Caco-2 (cell line): ENCODE results near the gene EPHA10. TPM values are rescaled to one million over a fixed set of nuclear protein-coding genes. Genes with fewer than 3 reads are reported as not detected.
A peak's percentile ranks its signal among the peaks of the same experiment; 100 is the strongest.
"Not testable (repeated sequence)": the region's sequence is repeated elsewhere in the genome, so short reads cannot be mapped to it uniquely, and the experiment has no call there.

Source experiments
- BruUV-seq: library from RNA; stranded (reverse); fragments of 400-500 nt; replicated peaks from 2 replicates; lab custom pipeline; 2021; lab: Mats Ljungman, UMichigan
- CTCF ChIA-PET: fragments of 300-600 bp; sonication (Branson Sonifier 250); formaldehyde crosslinking; loops from one replicate; lab custom pipeline; 2022; ENCODE audit warnings: antibody characterized with exemption; lab: Charles Lee
- POLR2A ChIA-PET: fragments of 300-600 bp; sonication (Branson Sonifier 250); formaldehyde crosslinking; loops from one replicate; lab custom pipeline; 2022; ENCODE audit warnings: antibody characterized with exemption; lab: Charles Lee
- DNase-seq, 2 experiments: peaks; one replicate each; pipeline versions ENCODE4 v3.0.0 to v3.0.0-alpha.2; 2020 to 2022
- H3K27me3 ChIP-seq: replicated peaks from 2 replicates; pipeline ENCODE4 v1.6.0; 2011; ENCODE audit warnings: low read length; ENCODE audit not compliant: control insufficient read depth, insufficient read depth
- H3K36me3 ChIP-seq: 2 replicates; pipeline ENCODE4 v1.5.1; 2011; ENCODE audit warnings: low read length; ENCODE audit not compliant: control insufficient read depth, insufficient read depth
- H3K4me1 ChIP-seq: fragments of 250-450 bp; sonication (Bioruptor Pico); 2 replicates; pipeline ENCODE4 v1.5.1; 2020; ENCODE audit warnings: mild to moderate bottlenecking
- H3K4me3 ChIP-seq: 2 replicates; pipeline ENCODE4 v1.5.1; 2011; ENCODE audit warnings: low read depth, mild to moderate bottlenecking, control low read depth, low read length
- H3K9me3 ChIP-seq: fragments of 250-450 bp; sonication (Bioruptor Pico); 2 replicates; pipeline ENCODE4 v1.5.1; 2020; ENCODE audit warnings: mild to moderate bottlenecking, moderate library complexity
- H3K27ac Mint-ChIP-seq: one replicate; pipeline ENCODE4 v1.8.0; 2022; ENCODE audit warnings: mixed read lengths; ENCODE audit not compliant: unreplicated experiment
- H3K27me3 Mint-ChIP-seq: one replicate; pipeline ENCODE4 v1.8.0; 2022; ENCODE audit warnings: mixed read lengths; ENCODE audit not compliant: insufficient read depth, unreplicated experiment
- H3K36me3 Mint-ChIP-seq: one replicate; pipeline ENCODE4 v1.8.0; 2022; ENCODE audit warnings: mild to moderate bottlenecking, mixed read lengths; ENCODE audit not compliant: insufficient read depth, unreplicated experiment
- H3K4me1 Mint-ChIP-seq: one replicate; pipeline ENCODE4 v1.8.0; 2022; ENCODE audit warnings: low read depth, mixed read lengths; ENCODE audit not compliant: unreplicated experiment
- H3K4me3 Mint-ChIP-seq: one replicate; pipeline ENCODE4 v1.8.0; 2022; ENCODE audit warnings: mild to moderate bottlenecking, moderate library complexity, mixed read lengths; ENCODE audit not compliant: unreplicated experiment
- H3K9me3 Mint-ChIP-seq: one replicate; pipeline ENCODE4 v1.8.0; 2022; ENCODE audit warnings: mixed read lengths; ENCODE audit not compliant: unreplicated experiment
- intact Hi-C: fragments of 100-400 bp; cut with micrococcal nuclease; formaldehyde crosslinking; loops from one replicate; pipeline ENCODE4 v1.10.0; 2022; ENCODE audit not compliant: unreplicated experiment
- total RNA-seq: library from RNA; stranded (reverse); gene quantifications from 2 replicates; pipeline ENCODE4 v1.2.3, GENCODE V29; 2022
- TF ChIP-seq, protein P1 (sequence below), 2 experiments: fragments of 200-600 bp in 1 of 2; IDR thresholded peaks; 1 replicate in 1 of 2; 2 replicates in 1 of 2; pipeline versions ENCODE4 v1.5.1 to v1.8.0; 2011 to 2022; ENCODE audit warnings: antibody characterized with exemption in 1 of 2, control low read depth in 1 of 2, inconsistent platforms in 1 of 2, low read depth in 1 of 2, low read length in 1 of 2, mild to moderate bottlenecking in 1 of 2, moderate library complexity in 1 of 2; ENCODE audit not compliant: insufficient read depth in 1 of 2, severe bottlenecking in 1 of 2, unreplicated experiment in 1 of 2

EPHA10 gene
- total RNA-seq, 1 experiment from 2014 or later = 2.8 TPM

DNA sequence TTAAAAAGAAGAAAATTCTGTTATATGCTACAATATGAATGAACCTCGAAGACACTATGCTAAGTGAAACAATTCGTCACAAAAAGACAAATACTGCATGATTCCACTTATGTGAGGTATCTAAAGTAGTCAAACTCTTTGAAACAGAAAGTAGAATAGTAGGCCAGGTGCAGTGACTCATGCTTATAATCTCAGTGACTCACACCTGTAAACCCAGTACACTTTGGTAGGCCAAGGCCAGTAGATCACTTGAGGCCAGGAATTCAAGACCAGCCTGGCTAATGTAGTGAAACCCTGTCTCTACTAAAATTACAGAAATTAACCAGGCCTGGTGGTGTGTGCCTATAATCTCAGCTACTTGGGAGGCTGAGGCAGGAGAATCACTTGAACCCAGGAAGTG lies 25.7 kb downstream of the EPHA10 start:
- no peaks in the 10 kb centered on the region for H3K4me1 Mint-ChIP-seq
- CTCF ChIA-PET = interaction anchor here (0.7 kb wide), 1 partner anchor 11 kb away, joined by 3 read pairs; no protein-coding TSS in a partner anchor
- H3K36me3 Mint-ChIP-seq = no peaks in the 10 kb centered on the region
- BruUV-seq = no TSS peak
- H3K9me3 Mint-ChIP-seq = no peaks in the 10 kb centered on the region
- no peak overlapping the region for H3K27ac Mint-ChIP-seq
- no peaks in the 10 kb centered on the region for H3K9me3 ChIP-seq
- DNase-seq = peak; percentile 16 to 49
- no peaks in the 10 kb centered on the region for H3K27me3 Mint-ChIP-seq
- H3K4me3 ChIP-seq = no peak overlapping the region
- TF ChIP-seq, protein P1, sequence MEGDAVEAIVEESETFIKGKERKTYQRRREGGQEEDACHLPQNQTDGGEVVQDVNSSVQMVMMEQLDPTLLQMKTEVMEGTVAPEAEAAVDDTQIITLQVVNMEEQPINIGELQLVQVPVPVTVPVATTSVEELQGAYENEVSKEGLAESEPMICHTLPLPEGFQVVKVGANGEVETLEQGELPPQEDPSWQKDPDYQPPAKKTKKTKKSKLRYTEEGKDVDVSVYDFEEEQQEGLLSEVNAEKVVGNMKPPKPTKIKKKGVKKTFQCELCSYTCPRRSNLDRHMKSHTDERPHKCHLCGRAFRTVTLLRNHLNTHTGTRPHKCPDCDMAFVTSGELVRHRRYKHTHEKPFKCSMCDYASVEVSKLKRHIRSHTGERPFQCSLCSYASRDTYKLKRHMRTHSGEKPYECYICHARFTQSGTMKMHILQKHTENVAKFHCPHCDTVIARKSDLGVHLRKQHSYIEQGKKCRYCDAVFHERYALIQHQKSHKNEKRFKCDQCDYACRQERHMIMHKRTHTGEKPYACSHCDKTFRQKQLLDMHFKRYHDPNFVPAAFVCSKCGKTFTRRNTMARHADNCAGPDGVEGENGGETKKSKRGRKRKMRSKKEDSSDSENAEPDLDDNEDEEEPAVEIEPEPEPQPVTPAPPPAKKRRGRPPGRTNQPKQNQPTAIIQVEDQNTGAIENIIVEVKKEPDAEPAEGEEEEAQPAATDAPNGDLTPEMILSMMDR (IDR thresholded peaks at IDR 0.05; ENCODE audit: insufficient read depth in 1 of 2, low read depth in 1 of 2, low read length in 1 of 2, severe bottlenecking in 1 of 2, unreplicated experiment in 1 of 2) = no peak
- POLR2A ChIA-PET = no interaction called here
- intact Hi-C loops = no loop called here
- no peaks in the 10 kb centered on the region; the same call in 1 of the 2 replicates for H3K4me1 ChIP-seq
- H3K4me3 Mint-ChIP-seq = no peak overlapping the region
- no peaks in the 10 kb centered on the region for H3K36me3 ChIP-seq
- H3K27me3 ChIP-seq = no peaks in the 10 kb centered on the region

DNA sequence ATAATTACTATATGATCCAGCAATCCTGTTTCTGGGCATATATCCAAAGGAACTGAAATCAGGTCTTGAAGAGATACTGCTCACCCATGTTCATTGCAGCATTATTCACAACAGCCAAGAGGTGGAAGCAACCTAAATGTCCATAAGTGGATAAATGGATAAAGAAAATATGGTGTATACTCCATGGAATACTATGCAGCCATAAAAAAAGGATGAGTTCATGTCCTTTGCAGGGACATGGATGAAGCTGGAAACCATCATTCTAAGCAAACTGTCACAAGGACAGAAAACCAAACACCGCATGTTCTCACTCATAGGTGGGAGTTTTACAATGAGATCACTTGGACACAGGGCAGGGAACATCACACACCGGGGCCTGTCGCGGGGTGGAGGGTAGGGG lies 26.3 kb downstream of the EPHA10 start:
- intact Hi-C loops, H3K4me1 Mint-ChIP-seq, POLR2A ChIA-PET, DNase-seq, H3K36me3 ChIP-seq, H3K9me3 ChIP-seq, H3K4me1 ChIP-seq, BruUV-seq, H3K4me3 ChIP-seq, H3K4me3 Mint-ChIP-seq, H3K27ac Mint-ChIP-seq, CTCF ChIA-PET, H3K27me3 ChIP-seq, H3K27me3 Mint-ChIP-seq, H3K9me3 Mint-ChIP-seq, H3K36me3 Mint-ChIP-seq: not testable (repeated sequence)

DNA sequence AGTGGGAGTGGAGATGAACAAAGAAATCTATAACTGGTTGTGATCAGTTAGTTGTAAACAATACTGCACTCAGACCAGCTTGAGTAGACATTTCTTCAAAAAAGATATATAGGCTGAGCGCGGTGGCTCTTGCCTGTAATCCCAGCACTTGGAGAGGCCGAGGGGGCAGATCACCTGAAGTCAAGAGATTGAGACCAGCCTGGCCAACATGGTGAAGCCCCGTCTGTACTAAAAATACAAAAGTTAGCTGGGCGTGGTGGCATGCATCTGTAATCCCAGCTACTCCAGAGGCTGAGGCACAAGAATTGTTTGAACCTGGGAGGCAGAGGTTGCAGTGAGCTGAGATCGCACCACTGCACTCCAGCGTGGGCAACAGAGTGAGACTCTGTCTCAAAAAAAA lies 26.9 kb downstream of the EPHA10 start:
- H3K9me3 ChIP-seq, DNase-seq, H3K4me3 Mint-ChIP-seq, H3K36me3 ChIP-seq, BruUV-seq, POLR2A ChIA-PET, CTCF ChIA-PET, H3K36me3 Mint-ChIP-seq, H3K4me1 ChIP-seq, H3K27ac Mint-ChIP-seq, H3K27me3 Mint-ChIP-seq, H3K27me3 ChIP-seq, intact Hi-C loops, H3K4me1 Mint-ChIP-seq, H3K4me3 ChIP-seq, H3K9me3 Mint-ChIP-seq: not testable (repeated sequence)

DNA sequence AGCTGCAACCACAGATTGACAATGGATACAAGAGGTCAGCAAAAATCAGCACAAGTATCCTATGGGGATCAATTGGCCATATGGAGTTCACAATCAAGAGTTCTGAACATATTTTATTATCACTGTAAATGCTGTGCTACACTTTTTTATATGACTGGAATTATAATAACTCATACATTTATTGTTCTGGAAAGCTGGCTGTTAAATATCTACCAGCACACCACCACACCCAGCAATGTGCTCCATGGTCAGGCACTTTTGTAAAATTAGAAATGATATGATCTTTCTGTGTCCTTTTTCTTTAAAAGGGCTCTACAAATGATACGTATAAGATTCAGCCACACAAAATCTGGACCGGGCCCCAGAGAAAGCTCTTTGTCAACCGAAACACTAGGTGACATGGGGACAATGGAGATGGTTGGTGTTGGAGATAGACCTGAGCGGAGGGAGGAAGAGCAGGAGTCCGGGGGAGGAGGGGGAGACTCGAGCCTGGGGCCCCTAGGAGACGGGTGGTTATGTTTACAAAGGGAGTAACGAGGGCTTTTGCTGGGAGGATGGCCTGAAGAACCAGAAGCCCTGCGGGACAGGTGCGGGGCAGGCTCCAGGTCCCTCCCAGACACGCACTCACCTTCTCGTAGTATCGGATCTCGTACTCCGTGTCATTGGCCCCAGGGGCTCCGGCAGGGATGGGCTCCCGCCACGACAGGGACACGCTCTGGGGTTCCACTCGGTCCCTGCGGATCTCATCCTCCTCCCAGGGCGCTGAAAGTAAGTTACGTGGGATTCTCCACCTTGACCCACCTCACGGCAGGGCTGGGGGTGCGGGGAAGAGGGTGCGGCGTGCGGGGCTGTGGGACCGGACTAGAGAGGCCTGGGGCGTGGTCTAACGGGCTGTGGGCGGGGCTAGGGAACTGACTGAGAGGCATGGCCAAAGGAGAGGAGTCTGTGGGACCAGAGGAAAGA lies 30.0 kb downstream of the EPHA10 start:
- TF ChIP-seq, protein P1 (IDR thresholded peaks at IDR 0.05; ENCODE audit: insufficient read depth in 1 of 2, low read depth in 1 of 2, low read length in 1 of 2, severe bottlenecking in 1 of 2, unreplicated experiment in 1 of 2) = no peak
- Mint-ChIP-seq H3K4me3 (no peak overlapping the region), H3K9me3 (no peaks in the 10 kb centered on the region), H3K4me1 (peaks cover 15% of the 10 kb centered on the region), H3K27ac (no peak overlapping the region), H3K36me3 (no peaks in the 10 kb centered on the region), H3K27me3 (no peaks in the 10 kb centered on the region)
- no peaks in the 10 kb centered on the region for H3K9me3 ChIP-seq
- CTCF ChIA-PET = no interaction called here
- intact Hi-C loops = no loop called here
- no peak overlapping the region for H3K4me3 ChIP-seq
- H3K4me1 ChIP-seq = peaks cover 12% of the 10 kb centered on the region
- no peak for DNase-seq
- BruUV-seq = no TSS peak
- no peaks in the 10 kb centered on the region for H3K27me3 ChIP-seq
- H3K36me3 ChIP-seq = no peaks in the 10 kb centered on the region
- POLR2A ChIA-PET = no interaction called here
